Stimulated activated CD8-positive, alpha-beta memory T cell treated with anti-CD3 and anti-CD28 coated beads, Interleukin-15, amount 100 ng/mL, for 48 hours (primary cell): ENCODE results near the gene TMEM221.

Experiments used
- DNase-seq, 2 donors: peaks; one replicate each; pipeline ENCODE4 v3.0.0-alpha.2; 2020; ENCODE audit warnings: low read depth in 2 of 2

TMEM221 gene

DNA sequence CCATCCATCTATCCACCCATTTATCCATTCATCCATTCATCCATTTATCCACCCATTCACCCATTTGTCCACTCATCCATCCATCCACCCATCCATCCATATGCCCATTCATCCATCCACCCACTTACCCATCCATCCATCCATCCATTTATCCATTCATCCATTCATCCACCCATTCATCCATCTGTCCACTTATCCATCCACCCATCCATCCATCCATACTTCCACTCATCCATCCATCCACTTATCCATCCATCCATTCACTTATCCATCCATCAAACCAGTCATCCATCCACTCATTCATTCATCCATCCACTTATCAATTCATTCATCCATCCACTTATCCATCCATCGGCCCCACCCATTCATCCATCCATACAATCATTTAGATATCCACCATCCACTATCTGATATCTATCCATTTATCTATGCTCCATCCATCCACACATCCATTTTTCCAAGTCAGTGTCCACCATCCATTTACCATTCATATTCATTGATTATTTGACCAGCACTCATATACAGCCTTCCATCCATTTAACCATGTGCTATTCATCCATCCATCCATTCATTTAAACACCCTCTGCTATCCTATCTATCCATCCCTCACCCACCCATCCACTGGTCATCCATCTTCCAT is 2.8 kb downstream of the TMEM221 start:
- no peak for DNase-seq

DNA sequence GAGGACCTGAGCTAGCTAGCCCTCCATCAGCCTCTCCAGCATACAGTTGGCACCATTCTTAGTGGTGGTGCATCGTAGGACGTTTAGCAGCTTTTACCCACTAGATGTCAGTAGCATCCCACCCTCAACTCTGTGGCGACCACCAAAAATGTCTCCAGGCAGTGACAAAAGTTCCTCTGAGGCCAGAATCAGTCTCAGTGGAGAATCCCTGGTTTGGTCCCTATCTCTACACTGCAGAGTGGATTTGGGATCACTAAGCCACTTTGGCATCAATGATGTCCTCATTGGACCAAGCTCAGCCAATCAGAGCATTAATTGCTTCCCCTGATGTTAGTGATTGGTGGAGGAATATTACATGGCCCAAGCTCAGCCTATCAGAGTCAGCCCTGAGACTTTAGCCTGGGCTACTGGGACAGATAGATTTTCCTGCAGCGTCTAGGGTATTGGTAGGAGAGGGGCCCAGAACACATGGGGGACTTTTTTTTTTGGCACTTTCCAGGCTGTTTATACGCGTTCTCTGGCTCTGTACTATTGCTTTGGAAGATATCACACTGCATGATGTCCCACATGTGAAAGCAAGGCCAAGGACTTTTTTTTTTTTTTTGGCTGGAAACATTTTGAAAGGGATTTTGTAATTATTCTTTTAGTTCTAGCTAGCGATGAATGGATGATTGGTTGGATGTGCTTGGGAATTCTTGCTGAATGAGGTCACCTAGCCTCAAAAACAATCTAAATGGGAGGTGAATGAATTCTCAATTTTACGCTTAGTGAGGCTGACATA is 7.0 kb downstream of the TMEM221 start:
- DNase-seq = no peak

DNA sequence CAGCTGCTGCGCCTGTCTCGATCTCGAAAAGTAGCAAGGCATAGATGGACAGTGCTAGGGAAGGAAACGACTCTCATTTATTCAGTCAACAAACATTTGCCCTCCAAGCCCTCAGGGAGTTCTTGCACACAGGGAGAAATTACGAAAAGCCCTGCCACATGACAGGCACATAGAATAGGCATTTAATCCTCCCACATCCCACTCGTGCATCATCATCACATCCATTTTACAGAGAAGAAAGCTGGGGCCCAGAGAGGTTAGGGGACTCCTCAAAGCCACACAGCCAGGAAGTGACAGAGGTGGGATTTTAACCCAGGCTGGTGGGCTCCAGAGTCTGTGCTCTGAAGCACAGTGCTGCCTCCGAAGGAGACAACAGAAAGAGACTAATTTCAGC is 11.6 kb downstream of the TMEM221 start:
- no peak for DNase-seq

DNA sequence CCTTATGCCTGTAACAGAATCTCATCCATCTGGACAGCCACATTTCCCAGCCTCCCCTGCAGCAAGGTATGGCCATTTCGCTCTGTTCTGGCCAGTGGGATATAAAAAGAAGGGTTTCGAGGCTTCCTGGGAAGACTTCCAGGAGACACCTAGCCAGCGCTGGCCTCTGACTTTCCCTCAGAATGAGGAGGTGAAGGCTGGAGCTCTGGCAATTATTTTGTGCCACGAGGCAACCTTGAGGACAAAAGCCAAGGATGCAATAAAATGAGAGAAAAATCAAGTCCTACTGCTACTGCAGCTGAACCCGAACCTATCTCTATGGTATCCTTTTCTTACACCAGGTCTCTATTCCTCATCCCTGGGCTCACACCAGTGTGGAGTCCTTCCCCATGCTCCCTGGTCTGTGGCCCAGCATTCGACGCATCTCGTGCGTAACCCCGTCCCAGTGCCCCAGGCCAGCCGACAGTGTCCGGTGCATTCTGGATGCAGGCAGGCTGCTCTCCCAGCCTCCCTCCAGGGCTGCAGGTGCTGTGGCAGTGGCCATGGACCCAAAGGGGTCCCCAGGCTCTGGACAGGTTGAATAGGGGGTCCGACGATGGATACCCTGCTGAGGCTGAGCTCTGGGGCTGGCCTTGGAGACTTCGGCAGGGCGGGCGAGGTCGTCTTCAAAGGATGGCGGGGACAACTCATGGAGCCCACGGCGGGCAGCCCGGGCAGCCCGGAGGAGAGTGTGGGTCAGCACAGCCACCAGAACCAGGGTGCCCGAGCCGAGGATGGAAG is 12.2 kb downstream of the TMEM221 start:
- no peak for DNase-seq

DNA sequence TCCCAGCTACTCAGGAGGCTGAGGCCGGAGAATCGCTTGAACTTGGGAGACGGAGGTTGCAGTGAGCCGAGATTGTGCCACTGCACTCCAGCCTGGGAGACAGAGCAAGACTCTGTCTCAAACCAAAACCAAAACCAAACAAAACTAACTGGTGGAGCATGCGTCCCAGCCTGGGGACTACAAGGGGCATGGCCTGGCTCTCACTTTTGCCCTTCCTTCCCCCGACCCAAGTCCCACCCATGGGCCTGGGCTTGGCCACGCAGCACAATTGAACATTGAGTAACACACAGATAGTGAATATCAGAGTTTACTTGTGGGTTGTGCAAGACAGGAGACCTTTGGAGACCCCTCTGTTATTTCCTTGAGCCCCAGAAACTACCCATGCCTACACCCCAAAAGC is 13.2 kb downstream of the TMEM221 start:
- no peak for DNase-seq

DNA sequence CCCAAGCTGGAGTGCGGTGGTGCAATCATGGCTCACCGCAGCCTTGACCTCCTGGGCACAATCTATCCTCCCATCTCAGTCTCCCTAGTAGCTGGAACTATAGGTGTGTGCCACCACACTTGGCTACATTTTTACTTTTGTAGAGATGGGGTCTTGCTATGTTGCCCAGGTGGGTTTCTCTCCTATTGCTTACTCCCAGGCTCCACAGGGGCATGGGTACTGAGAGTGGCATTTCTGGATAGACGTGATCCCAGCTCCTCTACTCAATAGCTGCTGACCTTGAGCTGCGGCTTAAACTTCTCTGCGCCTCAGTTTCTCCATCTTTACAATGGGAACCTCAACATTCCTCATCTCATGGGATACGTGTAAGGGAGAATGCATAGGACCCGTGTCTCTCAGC is 17.1 kb downstream of the TMEM221 start:
- no peak for DNase-seq

DNA sequence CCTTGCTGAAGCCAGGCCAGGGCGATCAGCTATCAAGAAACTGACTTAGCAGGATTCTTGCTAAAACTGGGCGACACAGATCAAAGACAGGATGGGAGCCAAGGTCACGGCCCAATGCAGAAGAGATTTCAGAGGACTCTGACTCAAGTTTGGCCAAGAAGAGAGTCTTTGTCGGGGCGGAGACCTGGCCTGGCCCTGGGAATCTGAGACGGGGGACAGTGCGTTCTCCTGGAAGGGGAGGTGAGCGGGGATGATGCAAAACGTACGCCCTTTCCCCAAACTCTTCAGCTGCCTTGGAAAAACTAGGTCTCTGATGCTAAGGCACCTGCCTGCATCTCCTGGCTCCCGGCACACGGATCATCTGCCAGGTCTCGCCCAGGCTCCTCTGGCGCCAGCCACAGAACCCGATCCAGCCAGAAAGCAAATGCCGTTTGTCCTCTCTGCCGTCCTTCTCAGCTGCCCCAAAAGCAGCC is 18.8 kb downstream of the TMEM221 start:
- DNase-seq = no peak

DNA sequence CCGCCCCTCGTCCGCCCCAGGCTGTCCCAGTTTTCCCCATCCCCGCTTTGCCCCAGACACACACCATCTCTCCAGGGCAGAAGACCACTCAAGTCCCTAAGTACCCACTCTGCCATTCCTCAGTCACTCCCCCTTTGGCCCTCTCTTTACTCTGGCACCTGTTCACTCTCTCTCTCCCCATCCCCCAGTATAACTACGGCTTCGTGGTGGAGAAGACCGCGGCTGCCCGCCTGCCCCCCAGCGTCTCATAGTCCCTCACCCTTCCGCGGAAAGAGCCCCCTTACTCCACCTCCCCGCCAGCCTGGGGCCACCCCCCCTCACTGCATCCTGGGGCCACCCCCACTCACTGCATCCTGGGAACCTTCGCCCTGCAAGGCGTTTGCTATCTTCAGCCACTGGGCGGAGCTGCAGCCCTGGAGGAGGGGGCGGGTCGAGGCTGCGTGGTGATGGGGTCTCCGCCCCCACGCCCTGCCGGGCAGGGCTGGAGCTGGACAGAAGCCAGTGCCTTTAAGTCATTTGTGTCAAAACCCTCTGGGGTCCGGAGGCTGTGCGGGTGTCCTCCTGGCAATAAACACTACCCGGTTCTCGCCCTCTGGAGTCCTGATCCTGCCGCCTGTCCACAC is 23.6 kb downstream of the TMEM221 start:
- no peak for DNase-seq

DNA sequence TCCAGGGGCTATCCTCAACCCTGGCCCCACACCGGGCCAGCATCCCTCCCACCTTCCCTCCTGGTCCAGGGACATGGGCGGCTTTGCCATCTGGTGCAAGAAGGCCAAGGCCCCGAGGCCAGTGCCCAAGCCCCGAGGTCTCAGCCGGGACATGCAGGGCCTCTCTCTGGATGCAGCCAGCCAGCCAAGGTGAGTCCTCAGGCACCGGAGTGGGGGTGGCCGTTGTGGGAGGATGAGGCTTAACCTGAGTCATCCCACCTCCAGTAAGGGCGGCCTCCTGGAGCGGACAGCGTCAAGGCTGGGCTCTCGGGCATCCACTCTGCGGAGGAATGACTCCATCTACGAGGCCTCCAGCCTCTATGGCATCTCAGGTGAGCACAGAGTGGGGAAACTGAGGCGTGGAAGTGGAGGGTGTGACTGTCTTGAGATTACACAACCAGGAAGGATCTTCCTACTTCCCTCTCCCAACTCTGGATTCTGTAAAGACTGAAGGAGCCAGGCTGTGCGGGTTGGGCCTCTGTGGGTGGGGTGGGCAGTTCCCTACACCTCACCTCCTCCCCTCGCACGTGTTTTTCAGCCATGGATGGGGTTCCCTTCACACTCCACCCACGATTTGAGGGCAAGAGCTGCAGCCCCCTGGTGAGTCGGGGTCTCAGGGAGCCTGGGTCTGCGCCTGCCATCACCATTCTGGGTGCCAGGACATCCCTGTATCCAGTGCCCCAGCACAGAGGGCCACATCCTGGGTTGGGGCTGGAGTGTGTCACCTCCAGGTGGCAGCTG is 24.8 kb downstream of the TMEM221 start:
- no peak for DNase-seq

DNA sequence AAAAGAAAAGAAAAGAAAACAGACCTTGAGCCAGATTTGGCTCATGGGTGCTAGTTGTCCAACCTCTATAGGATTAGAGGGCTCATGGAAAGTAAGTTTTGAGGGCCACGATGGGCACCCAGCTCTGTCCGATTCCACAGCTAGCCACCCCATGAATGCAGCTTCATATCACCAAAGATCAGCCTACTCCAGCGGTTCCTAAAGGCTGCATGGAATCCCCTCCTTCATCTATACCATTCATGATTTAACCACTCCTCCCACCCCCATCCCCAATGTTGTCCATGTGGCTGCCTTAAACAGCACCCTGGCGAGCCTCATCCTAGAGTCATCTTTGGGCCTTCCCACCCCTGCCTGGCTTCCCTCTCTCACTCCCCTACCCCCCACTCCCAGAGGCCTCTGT is 26.5 kb downstream of the TMEM221 start:
- no peak for DNase-seq

DNA sequence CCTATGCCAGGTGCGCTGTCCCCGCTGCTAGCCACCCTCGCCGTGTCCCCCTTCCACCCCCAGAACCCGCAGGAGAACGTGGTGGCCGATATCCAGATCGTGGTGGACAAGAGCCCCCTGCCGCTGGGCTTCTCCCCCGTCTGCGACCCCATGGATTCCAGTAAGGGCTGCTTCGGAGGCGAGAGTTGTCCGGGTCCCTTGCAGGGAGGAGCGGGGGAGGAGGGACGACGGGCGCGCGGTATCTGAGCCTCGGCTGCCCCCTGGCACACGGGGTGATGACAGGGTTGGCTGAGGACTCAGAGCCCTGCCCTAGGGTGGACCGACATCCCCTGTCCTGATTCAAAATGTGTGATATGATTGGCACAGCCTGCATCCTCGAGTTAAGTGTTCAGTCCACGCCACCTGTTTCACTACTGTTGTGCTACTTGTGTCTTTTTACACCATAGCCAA is 28.0 kb downstream of the TMEM221 start:
- DNase-seq = no peak

DNA sequence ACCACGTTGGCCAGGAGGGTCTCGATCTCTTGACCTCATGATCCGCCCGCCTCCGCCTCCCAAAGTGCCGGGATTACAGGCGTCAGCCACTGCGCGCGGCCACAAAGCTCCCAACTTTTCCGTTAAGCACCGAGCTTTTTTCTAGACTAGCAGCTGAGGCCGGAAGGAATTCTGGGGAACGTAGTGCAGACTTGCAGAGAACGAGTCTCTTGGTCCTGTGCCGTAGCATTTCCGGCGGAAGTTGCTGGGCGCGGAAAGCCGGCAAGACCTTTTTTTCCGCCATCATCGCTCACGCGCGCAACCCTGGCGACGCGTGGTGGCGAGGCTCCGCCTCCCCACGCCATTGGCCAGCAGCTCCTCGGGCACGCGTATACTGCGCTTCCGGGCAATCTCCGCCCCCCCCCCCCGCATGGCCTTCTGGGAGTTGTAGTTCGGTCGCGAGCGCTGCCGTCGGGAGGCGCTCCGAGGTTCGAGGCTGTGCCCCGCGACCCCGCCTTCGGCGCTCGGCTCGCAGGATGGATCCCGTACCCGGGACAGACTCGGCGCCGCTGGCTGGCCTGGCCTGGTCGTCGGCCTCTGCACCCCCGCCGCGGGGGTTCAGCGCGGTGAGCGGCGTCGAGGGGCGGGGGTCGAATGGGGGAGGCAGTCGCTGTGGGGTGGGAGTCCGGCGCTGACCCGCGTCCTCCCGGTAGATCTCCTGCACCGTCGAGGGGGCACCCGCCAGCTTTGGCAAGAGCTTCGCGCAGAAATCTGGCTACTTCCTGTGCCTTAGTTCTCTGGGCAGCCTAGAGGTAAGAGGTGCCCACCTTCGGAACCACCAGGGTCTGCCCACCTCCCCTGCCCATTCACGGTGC is 28.6 kb downstream of the TMEM221 start, which contains the start of gene MVB12A:
MVB12A (plus strand) TSS at position 427 of the 854 bp plus-strand sequence; CDS start at position 516, 89 bp downstream.
- peak; percentile 95 to 96 for DNase-seq

DNA sequence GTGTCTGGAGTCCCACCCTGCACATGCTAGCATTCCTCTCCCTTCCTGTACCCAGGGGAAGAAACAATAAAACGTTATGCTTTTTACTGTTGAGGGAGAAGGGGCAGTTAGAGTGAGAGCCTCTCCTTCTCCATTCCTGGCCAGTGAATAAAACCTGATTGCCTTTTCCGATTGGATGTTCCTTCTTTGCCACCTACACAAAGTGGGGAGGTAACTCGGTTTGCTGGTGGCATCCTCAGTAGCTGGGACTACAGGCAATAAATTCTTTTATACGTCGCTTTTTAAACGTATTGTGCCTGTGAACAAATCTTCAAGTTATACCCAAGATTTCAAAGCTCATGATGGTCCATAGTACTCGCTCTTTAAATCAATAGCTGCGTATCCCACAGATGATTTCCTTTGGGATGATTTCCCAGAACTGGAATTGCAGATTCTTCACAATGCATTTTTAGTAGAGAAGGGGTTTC is 29.3 kb downstream of the TMEM221 start:
- DNase-seq = no peak

DNA sequence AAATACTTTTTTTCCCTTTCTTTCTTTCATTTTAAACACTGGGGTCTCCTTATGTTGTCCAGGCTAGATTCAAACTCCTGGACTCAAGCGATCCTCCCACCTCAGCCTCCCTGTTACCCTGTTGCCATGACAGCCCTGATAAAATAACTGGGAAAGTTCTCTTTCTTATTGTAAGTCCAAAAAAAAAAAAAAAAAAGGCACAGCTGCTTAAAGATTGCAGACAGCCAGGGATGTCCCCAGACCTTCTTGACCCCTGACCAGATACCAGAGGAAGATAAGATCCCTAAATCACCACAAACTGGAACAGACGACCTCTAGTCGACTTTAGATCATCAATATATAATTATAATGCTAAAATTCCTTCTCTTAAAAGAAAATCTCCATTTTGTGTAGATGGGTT is 29.8 kb downstream of the TMEM221 start:
- DNase-seq = no peak

DNA sequence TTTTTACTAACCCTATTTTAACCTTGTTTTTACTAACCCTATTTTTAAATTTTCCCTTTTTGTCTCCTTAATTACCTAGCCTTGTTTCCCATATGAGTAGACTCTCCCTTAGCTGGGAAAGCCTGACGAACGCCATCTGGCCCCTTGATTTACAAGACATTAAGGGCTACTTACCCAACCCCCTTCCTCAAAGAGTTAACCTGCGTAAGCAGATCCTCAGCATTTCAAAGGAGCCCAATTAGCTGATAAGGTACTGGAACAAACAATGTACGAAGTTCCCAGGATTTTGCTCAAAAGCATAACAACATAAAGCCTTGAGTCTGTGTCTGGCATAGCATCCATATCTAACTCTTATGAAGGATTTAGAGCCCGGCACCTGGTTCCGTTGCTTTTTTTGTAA is 33.3 kb downstream of the TMEM221 start:
- DNase-seq = no peak

DNA sequence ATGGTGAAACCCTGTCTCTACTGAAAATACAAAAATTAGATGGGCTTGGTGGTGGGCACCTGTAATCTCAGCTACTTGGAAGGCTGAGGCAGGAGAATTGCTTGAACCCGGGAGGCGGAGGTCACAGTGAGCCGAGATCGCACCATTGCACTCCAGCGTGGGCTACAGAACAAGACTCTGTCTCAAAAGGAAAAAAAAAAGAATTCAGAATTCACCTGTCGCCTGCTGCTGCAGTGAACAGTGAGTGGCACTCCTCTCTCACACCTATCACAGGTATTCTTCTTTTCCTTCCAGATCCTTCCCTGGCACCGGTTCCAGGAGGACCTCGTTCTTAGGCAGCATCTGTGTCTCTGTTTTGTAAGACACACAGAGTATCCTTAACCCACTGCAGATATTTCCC is 34.4 kb downstream of the TMEM221 start:
- no peak for DNase-seq

DNA sequence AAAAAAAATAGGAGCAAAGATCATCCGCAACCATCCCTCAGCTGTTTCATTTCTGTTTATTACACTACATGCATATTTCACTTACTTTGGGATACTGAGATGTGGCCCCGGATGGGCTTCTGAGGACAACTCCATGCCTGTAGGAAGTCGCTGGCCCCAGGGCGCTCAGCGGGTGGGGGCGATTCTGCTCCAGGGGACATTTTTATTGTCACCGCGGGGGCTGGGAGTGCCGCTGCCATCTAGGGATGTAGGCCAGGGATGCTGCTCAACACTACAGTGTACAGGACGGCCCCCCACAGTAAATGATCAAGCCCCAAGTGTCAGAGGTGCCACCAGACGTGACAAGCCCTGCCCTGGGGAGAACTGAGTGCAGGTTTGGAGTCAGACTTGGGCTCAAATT is 36.7 kb downstream of the TMEM221 start:
- no peak for DNase-seq

DNA sequence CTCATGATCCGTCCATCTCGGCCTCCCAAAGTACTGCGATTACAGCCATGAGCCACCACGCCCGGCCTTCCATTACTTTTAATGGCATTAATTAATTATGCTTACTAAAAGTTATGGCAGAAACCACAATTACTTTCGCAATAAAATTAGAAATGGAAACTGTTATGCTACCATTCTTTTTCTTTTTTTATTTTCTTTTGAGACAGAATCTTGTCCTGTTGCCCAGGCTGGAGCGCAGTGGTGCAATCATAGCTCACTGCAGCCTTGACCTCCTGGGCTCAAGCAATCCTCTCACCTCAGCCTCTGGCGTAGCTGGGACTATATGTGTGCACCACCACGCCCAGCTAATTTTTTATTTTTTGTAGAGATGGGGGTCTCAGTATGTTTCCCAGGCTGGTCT is 38.5 kb downstream of the TMEM221 start:
- DNase-seq = no peak

DNA sequence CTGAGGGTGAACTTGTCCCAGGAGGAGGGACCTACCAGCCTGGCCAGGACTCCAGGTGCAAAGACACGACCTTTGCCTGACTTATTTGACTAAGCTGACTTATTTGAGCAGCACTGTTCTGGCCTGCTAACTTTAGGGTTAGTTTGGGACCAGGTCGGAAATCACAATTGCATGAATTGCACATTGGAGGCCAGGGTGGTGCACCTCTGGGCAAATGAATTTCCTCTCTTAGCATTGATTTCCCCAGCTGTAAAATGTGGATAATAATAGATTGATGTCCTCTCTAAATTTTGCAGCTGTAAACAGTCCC is 41.6 kb downstream of the TMEM221 start:
- DNase-seq = no peak
